Naive B cell (primary cell): ENCODE data around the gene DNAJC18. TPM values are rescaled to one million over a fixed set of nuclear protein-coding genes. Genes with fewer than 3 reads are reported as not detected.

Experiments
- ATAC-seq, 2 donors: fragments of 150-1000 bp; cut with Tn5 transposase; 2 replicates each; pipeline ENCODE4 v1.10.0; 2021; ENCODE audit warnings: low read depth in 2 of 2, mild to moderate bottlenecking in 2 of 2, moderate library complexity in 2 of 2
- DNase-seq: peaks from one replicate; pipeline ENCODE4 v3.0.0; 2022
- H3K27ac Mint-ChIP-seq, 6 donors: one replicate each; pipeline ENCODE4 v1.8.0; 2020 to 2022; ENCODE audit warnings: mild to moderate bottlenecking in 6 of 6, mixed read lengths in 6 of 6, moderate library complexity in 5 of 6, inconsistent platforms in 2 of 6
- H3K27me3 Mint-ChIP-seq, 3 donors: one replicate each; pipeline ENCODE4 v1.8.0; 2021 to 2022; ENCODE audit warnings: mixed read lengths in 3 of 3, mild to moderate bottlenecking in 1 of 3
- H3K36me3 Mint-ChIP-seq, 2 donors: one replicate each; pipeline ENCODE4 v1.8.0; 2020 to 2022; ENCODE audit warnings: mixed read lengths in 2 of 2, inconsistent platforms in 1 of 2, mild to moderate bottlenecking in 1 of 2
- H3K4me1 Mint-ChIP-seq, 3 donors: one replicate each; pipeline ENCODE4 v1.8.0; 2020 to 2022; ENCODE audit warnings: mixed read lengths in 3 of 3, inconsistent platforms in 1 of 3, mild to moderate bottlenecking in 1 of 3, moderate library complexity in 1 of 3
- H3K4me3 Mint-ChIP-seq, 8 donors: one replicate each; pipeline ENCODE4 v1.8.0; 2020 to 2022; ENCODE audit warnings: mild to moderate bottlenecking in 8 of 8, mixed read lengths in 8 of 8, moderate library complexity in 8 of 8, inconsistent platforms in 2 of 8
- H3K9me3 Mint-ChIP-seq, 7 donors: one replicate each; pipeline ENCODE4 v1.8.0; 2020 to 2022; ENCODE audit warnings: mixed read lengths in 7 of 7, mild to moderate bottlenecking in 5 of 7, inconsistent platforms in 2 of 7, moderate library complexity in 1 of 7
- polyA plus RNA-seq, 6 donors: library from polyadenylated mRNA; unstranded; fragments of 300-500 nt; fragmentation: Illumina TruSeq; gene quantifications; one replicate each; pipeline ENCODE4 v1.2.3, GENCODE V29; 2021; ENCODE audit warnings: low read depth in 6 of 6

Gene DNAJC18
- polyA plus RNA-seq, 6 donors from 2014 or later: 4.3 to 10.0 (median 4.8) TPM; not detected in 1

DNA sequence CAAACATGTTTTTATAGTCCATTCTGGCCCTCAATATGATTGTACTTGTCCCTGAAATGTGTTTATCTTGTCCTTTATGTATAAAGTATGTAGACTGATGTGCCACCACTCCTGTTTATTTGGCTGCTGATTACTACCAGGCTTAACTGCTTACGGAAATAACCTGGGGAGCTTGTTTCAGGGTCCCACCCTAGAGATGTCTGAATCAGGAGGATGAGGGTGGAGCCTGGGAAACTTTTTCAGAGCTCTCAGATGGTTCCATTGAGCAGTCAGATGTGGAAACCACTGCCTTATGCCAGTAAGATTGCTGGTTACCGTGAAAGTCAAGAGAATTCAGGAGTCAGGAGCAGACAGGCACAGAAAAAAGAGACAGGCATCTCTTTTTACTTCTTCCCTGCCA is 75.4 kb downstream of the DNAJC18 start:
- H3K4me3 Mint-ChIP-seq: no peak overlapping the region
- DNase-seq (no peak), ATAC-seq (no peak)
- no peaks in the 10 kb centered on the region for H3K27me3 Mint-ChIP-seq
- peaks cover 0 to 10% (median 4%) of the 10 kb centered on the region in 3 donors for H3K4me1 Mint-ChIP-seq
- H3K27ac Mint-ChIP-seq: peak overlapping the region in 1 of 6 donors; percentile 16
- H3K9me3 Mint-ChIP-seq: no peaks in the 10 kb centered on the region
- H3K36me3 Mint-ChIP-seq: peaks cover 10 to 16% of the 10 kb centered on the region in 2 donors

DNA sequence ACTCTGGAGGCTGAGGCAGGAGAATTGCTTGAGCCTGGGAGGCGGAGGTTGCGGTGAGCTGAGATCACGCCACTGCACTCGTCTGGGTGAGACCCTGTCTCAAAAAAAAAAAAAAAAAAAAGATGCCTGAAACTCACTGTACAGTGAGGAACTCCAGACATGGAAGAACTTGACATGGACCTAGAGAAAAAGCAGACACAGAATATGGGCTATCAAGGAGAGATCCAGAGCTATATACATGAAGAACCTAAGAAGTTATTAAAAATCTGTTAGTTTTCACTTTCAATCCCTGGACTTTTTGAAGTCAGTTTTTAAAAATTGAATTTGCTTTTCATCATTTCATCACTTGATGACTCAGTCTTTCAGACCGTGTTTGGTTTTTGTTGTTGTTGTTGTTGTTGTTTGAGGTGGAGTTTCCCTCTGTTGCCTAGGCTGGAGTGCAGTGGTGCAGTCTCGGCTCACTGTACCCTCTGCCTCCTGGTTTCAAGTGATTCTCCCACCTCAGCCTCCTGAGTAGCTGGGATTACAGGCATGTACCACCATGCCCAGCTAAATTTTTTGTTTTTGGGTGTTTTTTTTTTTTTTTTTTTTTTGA is 77.4 kb downstream of the DNAJC18 start:
- H3K27me3 Mint-ChIP-seq: no peaks in the 10 kb centered on the region
- peaks cover 10% of the 10 kb centered on the region in 2 donors for H3K36me3 Mint-ChIP-seq
- H3K4me3 Mint-ChIP-seq: no peak overlapping the region
- DNase-seq (no peak), ATAC-seq (no peak)
- peaks cover 13 to 20% (median 16%) of the 10 kb centered on the region in 3 donors for H3K4me1 Mint-ChIP-seq
- no peak overlapping the region for H3K27ac Mint-ChIP-seq
- H3K9me3 Mint-ChIP-seq: no peaks in the 10 kb centered on the region

DNA sequence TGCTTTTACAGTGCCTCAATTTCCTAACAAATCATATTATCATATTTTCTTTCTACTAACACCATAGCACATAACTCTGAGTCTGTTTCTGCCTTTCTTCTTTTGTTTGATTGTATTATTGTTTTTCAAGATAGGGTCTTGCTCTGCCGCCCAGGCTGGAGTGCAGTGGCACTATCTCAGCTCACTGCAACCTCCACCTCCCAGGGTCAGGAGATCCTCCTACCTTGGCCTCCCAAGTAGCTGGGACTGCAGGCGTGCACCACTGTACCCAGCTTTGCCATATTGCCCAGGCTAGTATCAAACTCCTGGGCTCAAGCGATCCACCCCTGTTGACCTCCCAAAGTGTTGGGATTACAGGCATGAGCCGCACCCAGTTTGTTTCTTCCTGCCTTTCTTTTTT is 78.9 kb downstream of the DNAJC18 start:
- Mint-ChIP-seq H3K9me3 (no peaks in the 10 kb centered on the region), H3K4me1 (peaks cover 13 to 27% (median 27%) of the 10 kb centered on the region in 3 donors), H3K27ac (peak overlapping the region in 2 of 6 donors; percentile 21 to 80), H3K36me3 (peaks cover 10% of the 10 kb centered on the region in 2 donors), H3K4me3 (peak overlapping the region in 1 of 8 donors; percentile 40), H3K27me3 (no peaks in the 10 kb centered on the region)
- DNase-seq (no peak), ATAC-seq (no peak)

Other genes starting within 250 kb of the DNAJC18 start
- 10 to 100 TPM in 5 of 6 donors, 1 to 10 TPM in 1; 9.1 to 18.7 (median 13.6) TPM for gene SIL1, start 241.2 kb downstream of the DNAJC18 start, polyA plus RNA-seq
- gene MATR3, start 145.8 kb downstream of the DNAJC18 start, polyA plus RNA-seq: 100 to 1,000 TPM; 370 to 439 (median 392) TPM
- 100 to 1,000 TPM; 348 to 544 (median 403) TPM for gene PAIP2, start 97.7 kb downstream of the DNAJC18 start, polyA plus RNA-seq
- under 1 TPM in 3 of 6 donors, not detected in 3; 0.13 to 0.57 (median 0.49) TPM for gene SLC23A1, start 56.2 kb downstream of the DNAJC18 start, polyA plus RNA-seq
- gene MZB1, start 49.6 kb downstream of the DNAJC18 start, polyA plus RNA-seq: 100 to 1,000 TPM in 1 of 6 donors, 10 to 100 TPM in 5; 49.7 to 105 (median 88.1) TPM
- gene PROB1, start 44.4 kb downstream of the DNAJC18 start, polyA plus RNA-seq: 1 to 10 TPM in 3 of 6 donors, under 1 TPM in 3; 0.67 to 2.5 (median 1.1) TPM
- gene SPATA24, start 35.4 kb downstream of the DNAJC18 start, polyA plus RNA-seq: 10 to 100 TPM in 1 of 6 donors, 1 to 10 TPM in 5; 3.3 to 10.5 (median 5.5) TPM
- gene ECSCR, start 23.2 kb upstream of the DNAJC18 start, polyA plus RNA-seq: not detected
- not detected for gene SMIM33, start 31.5 kb upstream of the DNAJC18 start, polyA plus RNA-seq
- gene STING1, start 43.2 kb upstream of the DNAJC18 start, polyA plus RNA-seq: 1 to 10 TPM in 2 of 6 donors, under 1 TPM in 4; 0.32 to 3.1 (median 0.81) TPM
- gene UBE2D2, start 121.8 kb upstream of the DNAJC18 start, polyA plus RNA-seq: 100 to 1,000 TPM; 374 to 562 (median 427) TPM
- gene CXXC5, start 208.8 kb upstream of the DNAJC18 start, polyA plus RNA-seq: 100 to 1,000 TPM; 351 to 547 (median 399) TPM